Stimulated activated naive CD4-positive, alpha-beta T cell treated with Interleukin-2 at 50 U/mL for 16 hours (primary cell): Measurements from ENCODE around the gene HDGFL1.

ENCODE experiments used
- DNase-seq: peaks from one replicate; lab custom pipeline; 2025; lab: John Stamatoyannopoulos, UW

Gene HDGFL1

DNA sequence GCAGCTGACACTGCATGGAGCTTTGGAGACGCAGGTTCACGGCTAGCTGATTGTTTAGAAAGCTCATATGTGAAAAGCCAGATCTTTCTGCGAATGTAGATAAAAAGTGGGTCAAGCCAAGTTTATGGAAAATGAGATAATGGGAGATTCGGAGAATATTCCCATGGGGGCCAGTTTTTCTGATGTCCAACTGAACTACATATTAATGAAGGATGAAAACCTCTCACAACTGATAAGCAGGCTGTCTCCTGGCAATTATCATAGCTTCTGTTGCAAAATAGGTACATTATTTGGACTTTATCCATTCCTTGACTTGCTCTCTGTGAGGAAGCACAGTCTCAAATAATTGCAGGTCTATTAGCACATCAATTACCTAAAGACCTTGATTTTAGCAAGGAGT lies 21.1 kb downstream of the HDGFL1 start:
- no peak for DNase-seq

DNA sequence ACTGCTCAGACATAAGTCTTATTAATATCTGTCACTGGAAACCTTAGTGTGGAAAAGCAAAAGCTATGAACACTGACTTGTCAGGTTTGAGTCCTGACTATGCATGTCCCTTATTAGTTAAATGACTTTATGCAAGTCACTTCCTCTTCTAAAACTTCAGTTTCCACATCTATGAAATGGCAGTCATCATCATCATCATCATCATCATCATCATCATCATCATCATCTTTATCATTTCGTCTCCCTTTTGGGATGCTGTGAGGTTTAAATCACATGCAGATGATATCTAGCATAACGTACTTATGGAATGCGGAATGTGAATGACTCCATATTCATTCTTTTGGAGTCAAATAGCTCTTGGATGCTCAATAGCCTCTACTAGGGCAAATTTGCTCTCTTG lies 24.5 kb downstream of the HDGFL1 start:
- no peak for DNase-seq

DNA sequence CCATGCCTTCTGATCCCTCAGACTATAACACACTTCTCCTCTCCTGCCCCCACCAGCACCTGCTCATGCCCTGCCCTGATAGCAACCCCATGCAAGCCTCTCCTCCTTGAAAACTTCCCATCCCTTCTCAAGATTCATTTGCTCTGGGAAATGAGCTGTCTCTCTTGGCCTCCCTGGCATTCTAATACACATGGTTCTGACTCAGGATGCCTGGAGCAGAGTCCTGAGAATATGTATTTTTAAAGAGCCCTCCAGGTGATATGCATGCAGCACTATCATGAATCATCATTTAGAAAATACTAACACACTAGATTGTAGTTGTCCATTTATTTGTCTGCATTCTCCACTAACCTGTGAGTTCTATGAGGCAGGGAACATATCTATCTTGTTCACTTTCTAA lies 26.6 kb downstream of the HDGFL1 start:
- DNase-seq, result no peak

DNA sequence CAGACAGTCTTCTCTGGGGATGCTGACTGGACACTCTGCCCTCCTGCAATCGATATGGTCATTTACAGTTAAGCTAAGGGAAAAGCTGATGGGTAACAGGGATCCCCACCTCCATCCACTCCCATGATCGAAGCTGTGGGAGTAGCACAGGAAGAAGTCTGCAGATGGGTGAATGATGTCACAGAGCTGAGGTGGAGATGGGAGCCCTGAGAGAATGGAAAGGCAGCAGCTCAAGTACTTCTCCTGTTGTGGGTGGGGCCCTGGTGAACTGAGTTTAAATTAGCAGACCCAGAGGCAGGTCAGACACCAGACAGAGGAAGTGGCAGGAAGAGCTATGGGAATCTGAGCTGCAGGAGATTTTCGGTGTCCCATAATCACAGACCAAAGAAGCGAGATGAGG lies 29.0 kb downstream of the HDGFL1 start:
- DNase-seq, result no peak

DNA sequence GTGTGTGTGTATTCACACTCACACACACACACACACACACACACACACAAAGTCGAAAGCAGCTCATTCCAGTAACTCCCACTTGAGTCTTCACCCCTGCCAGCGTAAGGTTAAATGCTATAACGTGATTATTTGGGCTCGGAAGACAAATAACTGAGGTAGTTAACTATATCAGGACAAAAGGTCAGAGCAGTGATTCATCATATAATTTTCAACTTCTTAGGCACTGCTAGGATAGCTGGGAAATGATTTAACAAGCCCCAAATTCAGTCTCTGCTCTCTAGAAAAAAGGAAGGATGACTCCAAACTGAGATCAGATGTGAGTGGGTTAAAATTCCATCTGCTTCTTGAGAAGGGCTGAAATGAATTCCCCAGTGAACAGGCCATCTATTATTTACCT lies 30.7 kb downstream of the HDGFL1 start:
- no peak for DNase-seq

DNA sequence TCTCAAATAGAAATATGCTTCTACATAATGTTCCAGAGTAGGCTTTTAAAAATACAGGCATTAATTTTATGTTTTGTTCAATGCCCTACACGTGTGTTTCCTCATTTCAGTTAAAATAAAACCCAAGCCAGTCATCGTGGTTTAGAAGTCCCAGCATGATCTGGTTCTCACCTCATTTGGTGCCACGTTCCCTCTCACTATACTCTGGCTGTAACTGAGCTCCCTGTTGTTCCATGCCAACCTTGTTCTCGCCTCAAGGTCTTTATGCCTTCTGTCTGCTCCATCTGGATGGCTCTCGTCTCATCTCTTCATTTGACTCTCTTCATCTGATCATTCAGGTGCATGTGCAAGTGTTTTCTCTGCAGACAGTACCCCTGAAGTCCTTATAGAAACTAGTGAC lies 32.6 kb downstream of the HDGFL1 start:
- DNase-seq, result no peak

DNA sequence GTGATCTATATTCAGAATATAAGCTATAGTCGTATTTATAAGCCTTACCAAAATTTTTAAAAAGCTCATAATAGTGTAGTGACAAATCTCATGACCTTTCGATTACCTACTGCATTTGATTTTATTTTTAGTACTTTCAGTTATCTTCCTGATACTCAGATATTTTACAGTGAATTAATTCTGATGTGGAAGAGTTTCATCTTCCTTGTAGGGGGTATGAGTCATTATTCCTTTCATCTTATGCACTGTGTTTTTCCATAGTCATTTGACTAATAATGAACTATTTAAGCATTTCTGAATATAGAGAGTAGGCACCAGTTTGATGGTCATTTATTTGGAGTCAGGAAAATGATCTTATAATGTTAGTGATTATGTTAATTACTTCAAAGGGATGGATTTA lies 36.4 kb downstream of the HDGFL1 start:
- no peak for DNase-seq

DNA sequence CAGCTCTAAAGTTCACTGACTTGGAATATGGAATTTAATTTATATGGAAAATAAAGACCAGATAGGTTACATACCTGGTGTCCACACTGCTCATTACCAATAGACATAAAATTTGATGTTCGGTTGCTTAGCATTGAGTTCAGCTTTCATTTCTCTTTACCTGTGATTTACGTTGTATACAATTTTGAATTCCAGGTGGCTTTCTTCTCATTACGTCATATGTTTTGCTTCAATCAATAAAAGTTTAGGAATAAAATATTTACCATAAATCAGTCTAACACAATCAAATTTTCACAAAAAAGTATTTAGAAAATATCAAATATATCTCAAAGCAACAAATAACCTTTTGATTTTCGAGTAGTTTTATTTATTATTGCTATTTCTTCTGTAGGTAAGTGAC lies 40.8 kb downstream of the HDGFL1 start:
- no peak for DNase-seq

DNA sequence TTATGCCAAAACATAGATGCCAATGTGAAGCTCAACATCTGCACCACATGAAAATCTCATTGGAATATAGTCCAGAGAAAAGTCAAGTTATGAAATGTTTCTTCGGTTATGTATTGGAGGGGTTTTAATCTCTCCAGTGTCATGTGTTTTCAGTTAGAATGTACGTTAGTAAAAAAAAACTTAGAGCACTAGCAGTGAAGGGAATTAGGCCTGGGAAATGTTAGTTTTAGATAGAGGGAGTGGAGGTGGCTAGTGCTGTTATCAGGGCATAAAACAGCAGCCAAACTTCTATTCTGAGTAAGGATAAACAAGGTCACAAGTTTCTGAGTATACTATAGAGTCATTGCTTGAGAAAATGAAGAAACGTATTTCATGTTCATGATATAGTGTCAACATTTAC lies 42.9 kb downstream of the HDGFL1 start:
- no peak for DNase-seq

DNA sequence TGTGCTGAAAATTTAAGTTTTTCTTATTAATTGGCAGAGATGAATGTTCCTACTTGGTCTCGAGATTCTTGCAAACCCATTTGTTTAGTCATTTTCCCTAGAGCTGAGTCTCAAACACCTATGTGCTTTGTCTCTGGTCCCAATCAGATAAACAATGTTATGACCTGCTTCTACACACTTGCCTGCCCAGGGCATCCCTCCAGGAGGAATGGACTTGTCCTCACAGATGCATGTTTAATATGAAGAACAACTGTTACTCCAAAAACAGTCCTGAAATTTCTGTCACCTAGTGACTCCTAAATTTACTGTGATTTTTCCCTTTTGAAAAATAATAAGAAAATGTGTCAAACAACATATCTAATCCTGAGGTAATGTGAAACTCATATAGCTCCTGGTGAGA lies 43.7 kb downstream of the HDGFL1 start:
- no peak for DNase-seq

DNA sequence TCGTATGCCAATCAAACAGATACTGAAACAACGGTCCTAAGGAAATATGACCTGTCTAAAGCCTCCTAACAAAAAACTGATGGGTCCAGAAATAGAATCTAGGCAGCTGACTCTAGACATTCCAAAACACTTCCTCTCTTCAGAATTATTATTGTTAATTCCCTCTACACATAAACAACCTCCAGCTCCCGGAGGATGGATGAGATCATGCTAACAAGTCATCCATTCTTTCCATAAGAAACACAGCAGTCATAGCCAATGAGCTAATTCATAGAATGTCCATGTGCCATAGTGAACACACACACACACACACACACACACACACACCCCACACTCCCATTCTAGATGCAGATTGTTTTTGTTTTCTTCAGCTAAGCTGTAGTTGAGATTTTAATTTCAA lies 44.3 kb downstream of the HDGFL1 start:
- DNase-seq, result no peak

GRCh38 chr6:22614547-22614946 lies 45.2 kb downstream of the HDGFL1 start:
- no peak for DNase-seq

DNA sequence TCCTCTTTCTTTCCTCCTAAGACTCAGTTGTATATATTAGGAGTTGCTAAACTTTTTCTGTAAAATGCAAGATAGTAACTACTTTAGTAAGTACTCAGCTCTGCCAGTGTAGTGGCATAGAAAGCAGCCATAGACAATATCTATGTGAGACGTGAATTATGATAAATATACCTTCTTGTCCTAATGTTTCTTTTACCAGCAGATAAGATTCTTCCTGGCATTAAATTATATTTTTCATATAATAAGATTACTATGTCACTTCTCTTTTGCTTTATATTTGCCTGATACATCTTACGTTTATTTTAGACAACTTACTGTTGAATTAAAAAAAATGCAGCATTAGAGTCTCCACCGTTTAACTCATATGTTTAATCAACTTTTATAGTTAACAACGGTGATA lies 51.7 kb downstream of the HDGFL1 start:
- no peak for DNase-seq
